GM21526 (cell line): ENCODE data around the gene PDCD10.

Experiments used
- ATAC-seq: cut with Tn5 transposase; IDR thresholded peaks from one replicate; pipeline ENCODE4 v1.9.1; 2021; ENCODE audit warnings: moderate library complexity; ENCODE audit not compliant: unreplicated experiment, low FRiP score

The PDCD10 gene

GRCh38 chr3:167734498-167735232, at the start of gene PDCD10:
PDCD10 (minus strand) TSS chr3:167734892; CDS start chr3:167720157, 14,735 bp downstream.
- peak; percentile 90 for ATAC-seq

- no peak for ATAC-seq
Observed at GRCh38 chr3:167783781-167784180, 49.1 kb upstream of the PDCD10 start.

GRCh38 chr3:167780214-167780883, 45.7 kb upstream of the PDCD10 start:
- ATAC-seq = no peak

GRCh38 chr3:167777356-167777755, 42.7 kb upstream of the PDCD10 start:
- ATAC-seq = no peak

DNA sequence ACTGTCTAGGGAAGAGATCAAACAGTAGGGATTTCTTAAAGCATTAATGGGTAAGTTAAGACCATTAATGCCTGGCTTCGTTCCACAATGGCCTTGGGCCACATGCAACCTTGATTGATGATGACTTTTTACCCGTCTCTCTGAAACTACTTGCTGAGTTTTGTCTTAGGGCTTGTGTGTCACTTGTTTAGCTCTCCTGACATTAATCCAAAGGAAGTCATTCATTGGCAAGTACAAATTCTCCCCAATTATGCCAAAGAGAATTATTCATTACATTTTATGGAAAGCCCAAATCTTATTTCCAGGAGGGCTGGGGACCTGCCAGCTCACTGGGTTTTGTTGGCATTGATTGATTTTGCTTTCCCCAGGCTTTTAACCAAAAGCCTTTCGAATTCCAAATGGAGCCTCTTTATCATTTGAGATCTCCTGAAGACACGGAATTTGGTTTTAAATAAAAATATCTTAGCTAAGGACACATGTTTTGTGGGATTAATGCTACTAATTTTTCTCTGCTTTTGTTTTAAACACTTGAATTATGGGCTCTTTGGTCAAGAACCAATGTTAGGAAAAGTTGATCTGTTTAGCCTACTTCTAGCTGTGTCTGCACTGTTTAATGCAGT, 41.5 kb upstream of the PDCD10 start:
- ATAC-seq = no peak

GRCh38 chr3:167773584-167773983, 38.9 kb upstream of the PDCD10 start:
- ATAC-seq = peak; percentile 91

DNA sequence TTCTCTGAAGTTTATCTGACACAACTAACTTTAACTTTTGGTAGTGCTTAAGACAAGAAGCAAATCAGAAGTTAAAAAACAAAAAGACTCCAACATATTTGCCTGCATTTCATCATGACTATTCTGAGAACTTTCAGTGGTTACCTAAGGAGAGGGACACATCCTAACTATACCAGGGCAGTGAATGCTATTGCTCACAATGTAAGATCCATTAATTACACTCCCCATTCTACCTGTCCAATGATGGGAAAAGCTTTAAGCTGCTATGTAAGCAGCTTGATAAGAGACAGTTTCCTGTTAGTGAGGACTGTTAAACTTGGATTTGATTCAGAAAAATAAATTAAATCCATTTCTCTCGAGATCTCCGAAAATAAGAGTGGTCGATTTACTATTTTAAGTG, 38.3 kb upstream of the PDCD10 start:
- peak; percentile 43 for ATAC-seq

- ATAC-seq = no peak
Observed at GRCh38 chr3:167762296-167762695, 27.6 kb upstream of the PDCD10 start.

GRCh38 chr3:167761302-167761701, 26.6 kb upstream of the PDCD10 start:
- no peak for ATAC-seq

DNA sequence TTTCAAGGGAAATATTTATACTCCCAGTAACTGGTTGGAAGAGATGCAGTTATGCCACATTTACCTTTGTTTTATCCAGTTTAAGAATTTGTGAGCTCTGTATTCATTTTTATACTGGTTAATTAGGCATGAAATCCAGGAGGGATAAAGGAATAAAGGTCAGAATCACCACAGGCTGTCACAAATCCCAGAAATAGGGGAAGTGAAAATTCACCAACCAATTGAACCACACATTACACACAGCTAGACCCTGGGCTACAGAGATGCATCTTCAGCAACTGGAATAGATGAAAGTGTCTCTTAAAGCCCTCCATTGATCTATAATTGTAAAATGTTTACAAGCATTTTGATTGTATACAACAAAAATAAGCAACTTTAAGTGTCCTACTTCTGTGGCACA, 19.4 kb upstream of the PDCD10 start:
- no peak for ATAC-seq

DNA sequence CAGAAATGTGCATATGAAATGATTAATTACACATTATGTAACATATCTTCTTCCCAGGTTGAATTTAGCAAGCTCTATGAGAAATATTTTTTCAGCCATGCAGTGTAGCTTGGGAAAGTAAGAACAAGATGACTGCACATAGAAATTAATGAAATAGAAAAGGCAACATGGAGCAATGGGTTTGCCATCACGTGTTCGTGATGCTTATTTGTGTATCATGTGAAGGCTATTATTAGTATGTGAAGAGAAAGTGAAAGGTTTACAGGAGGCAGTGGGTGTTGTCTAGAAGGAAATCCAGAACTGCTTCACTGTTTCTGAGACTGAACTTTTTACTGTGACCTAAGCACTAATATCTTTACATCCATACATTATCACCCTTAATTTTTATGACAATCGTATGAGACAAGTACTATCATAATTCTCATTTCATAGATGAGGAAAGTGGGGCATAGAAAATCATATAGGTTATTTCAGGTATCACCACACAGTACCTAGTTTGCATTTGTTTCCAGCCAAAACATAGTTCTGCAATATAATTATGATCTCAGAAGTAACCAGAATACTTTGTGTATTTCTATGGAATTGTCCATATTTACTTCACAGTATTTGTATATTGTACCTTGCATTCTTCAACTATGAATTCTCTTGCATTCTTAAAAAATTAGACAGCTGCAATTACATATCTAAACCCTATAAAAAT, 15.7 kb upstream of the PDCD10 start:
- peak; percentile 99 for ATAC-seq

- ATAC-seq = no peak
Observed at GRCh38 chr3:167749728-167750127, 15.0 kb upstream of the PDCD10 start.

DNA sequence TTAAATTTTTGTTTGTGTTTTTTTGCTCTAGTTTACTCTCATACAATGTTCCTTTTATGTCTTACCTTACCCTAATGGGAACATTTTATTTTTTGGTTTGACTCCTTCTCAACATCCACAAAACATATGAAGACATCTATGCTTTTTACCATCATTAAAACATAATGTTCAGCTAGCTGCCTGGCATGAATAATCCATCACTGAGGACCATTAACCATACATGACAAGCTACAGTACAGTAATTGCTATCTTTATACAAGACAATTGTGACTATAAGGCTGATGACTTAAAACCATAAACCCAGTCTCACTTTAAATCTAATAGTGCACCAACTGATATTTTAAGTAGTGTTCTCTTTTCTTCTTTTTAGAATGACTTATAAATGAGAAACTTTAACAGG, 14.5 kb upstream of the PDCD10 start:
- ATAC-seq = no peak

- ATAC-seq = no peak
Observed at GRCh38 chr3:167743799-167744198, 9.1 kb upstream of the PDCD10 start.

DNA sequence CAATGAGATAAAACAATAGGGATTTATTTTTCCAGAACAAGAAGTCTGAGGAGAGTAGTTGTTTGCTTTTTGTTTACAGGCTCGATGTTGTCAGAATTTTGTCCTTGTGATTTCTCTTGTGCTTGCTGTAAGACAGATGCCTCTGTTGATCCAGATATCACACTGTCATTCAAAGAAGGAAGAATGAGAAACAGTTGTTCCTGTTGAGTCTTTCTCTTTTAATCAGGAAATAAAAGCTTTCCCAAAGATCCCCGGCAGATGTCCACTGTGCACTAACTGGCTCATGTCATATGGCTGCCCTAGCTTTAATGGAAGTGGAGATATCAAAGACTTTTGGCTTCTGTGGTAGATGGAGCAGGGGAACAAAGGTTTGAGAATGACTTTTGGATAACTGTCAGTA, 7.6 kb upstream of the PDCD10 start:
- no peak for ATAC-seq

- peak; percentile 92 for ATAC-seq
Observed at GRCh38 chr3:167740961-167741587, 6.4 kb upstream of the PDCD10 start.

DNA sequence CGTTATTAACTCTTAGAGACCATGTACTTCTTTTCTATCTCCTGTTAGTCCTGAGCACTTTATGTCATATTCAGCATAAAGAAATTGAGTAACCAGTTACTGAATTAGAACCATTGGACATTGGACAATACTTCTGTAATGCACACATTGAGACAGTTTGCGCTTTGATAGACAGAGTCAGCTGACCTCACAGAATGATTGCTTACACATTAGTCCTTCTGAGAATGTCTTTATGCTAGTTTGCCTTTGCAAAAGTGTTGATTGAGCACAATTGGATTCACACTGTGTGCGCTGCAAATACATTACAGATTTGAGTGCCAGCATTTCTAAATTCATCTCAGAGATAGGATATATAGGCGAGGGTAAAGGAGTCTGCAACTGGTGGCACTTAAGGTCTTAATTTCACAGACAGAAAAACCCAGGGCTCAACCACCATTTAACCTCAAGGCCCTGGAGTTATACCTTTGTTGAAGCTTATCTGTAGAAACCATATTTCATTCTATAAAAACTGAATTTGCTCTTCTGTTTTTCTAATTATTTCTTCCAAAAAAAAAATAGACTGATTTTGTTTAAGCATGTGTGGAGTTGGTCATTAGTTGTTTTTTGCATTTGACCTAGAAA, 4.6 kb upstream of the PDCD10 start:
- no peak for ATAC-seq

- ATAC-seq = no peak
Observed at GRCh38 chr3:167738037-167738436, 3.3 kb upstream of the PDCD10 start.

- no peak for ATAC-seq
Observed at GRCh38 chr3:167736997-167737396, 2.3 kb upstream of the PDCD10 start.

DNA sequence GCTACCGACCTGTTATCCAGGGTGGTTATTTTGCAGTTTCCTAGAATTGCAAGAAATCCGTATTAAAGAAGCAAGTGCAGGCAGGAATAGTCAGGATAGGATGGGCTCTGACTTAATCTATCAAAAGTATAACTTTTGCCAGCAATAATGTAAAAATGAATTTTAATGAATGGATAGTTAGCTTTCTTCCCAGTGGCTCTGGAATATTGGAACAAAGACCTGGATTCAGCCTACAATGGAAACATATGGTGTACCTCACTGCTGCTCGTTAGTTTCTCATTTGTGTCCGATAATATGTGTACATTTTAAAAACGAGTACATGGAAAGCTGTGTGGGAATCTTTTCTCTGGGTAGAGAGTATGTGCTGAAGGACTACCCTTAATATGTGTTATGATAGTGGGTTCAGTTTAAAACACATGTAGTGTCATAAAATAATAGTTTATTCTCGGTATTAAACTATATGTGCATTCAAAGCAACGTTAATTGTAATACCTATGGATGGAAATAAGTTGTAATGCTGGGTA, 1.6 kb upstream of the PDCD10 start:
- no peak for ATAC-seq
